Germinal center (tissue), 1 donor: ENCODE data around the gene COPE.
"Not testable (repeated sequence)": the region's sequence is repeated elsewhere in the genome, so short reads cannot be mapped to it uniquely, and the experiment has no call there.

Experiments
- DNase-seq: peaks from one replicate; pipeline ENCODE4 v3.0.0; 2012; ENCODE audit warnings: mixed read lengths, low spot score

Gene COPE

DNA sequence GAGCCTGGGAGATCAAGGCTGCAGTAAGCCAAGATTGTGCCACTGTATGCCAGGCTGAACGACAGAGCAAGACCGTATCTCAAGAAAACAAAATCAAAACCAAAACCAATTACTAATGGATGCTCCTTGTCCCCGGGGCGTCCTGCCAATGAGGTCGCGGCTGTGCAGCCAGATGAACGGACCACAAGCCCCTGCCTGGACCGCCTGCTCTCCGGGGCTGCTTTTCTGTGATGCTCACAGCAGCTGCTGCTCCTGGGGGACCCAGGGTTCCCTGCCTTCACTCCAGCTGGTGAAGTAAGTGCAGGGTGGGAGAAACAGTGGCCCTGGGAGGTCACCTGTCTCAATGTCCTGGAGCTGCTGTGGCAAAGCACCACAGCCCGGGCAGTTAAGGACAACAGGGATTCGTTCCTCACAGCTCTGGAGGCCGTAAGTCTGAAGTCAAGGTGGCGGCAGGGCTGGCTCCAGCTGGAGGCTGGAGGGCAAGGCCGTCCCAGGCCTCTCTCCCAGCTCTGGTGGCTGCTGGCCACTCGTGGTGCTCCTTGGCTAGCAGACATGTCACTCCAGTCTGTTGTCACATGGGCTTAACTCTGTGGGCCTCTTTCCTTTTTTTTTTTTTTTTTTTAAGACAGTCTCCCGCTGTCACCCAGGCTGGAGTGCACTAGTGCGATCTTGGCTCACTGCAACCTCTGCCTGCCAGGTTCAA is 10.1 kb downstream of the COPE start:
- no peak for DNase-seq

DNA sequence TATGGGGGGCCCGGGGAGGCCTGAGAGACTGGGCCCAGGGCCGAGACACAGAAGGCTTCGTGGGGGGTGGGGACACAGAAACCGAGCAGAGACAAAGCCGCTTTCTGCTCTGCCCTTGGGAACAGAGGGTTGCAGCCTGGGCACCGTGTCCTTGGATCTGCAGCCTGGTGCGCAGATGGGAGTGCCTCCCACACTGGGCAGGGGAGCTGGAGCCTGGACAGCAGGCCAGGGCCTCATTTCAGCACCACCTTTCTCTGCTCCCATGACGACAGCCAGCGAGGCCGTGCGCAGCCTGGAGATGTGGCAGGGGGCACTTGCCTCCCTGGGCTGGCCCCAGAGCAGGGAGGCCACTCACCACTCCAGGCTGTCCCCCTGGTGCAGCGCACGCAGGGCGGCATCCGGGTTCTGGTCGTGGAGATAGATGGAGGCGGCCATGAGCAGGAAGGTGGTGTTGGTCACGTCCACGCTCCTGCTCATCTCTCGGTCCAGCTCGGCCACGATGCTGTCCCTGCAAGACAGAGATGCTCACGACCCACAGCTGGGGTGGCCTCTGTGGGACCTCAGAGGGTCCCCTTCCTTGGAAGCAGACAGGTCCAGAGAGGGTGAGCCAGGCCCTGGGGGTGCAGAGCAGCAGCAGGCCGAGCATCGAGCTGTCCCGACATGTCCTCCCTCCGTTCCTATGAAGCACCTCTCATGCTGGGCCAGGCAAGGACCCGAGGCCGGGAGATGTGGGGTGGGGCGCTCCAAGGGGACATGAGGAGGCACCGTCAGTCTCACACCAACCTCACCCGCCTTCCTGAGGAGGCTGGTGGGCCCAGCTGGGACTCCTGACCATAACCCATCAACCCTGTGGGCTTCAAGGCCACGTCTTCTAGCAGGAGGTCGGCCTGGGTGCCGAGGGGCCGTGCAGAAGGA is 12.3 kb downstream of the COPE start:
- no peak for DNase-seq

DNA sequence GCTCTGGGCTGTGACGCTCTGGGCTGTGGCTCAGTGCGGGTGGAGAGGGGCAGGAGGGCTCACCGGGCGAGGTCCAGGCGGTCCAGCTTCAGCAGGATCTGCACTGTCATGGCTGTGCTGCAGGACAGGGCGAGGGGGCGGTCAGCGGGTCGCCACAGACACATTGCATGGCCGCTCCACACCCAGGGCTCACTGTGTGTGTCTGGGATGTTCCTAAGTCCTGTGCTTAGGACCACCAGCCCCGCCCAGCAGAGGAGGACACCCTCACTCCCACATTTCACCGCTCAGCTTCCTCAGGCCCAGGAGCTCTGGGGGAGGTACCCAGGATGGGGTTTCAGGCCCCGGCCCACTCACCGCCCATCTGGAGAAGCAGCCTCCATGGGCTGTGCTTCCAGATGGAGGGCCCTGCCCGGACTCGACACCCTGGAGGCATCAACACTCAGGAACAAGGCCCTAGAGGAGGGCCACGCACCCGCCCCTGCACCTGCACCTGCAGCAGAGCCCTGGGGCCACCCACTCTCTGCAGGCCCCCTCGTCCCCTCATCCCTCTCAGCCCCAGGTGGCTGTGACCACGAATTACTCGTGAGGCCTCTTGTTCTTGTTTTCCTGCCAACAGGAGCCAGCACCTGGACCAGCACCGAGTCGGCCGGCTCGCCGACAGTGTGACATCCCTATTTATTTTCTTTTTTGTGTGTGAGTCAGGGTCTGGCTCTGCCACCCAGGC is 13.5 kb downstream of the COPE start:
- no peak for DNase-seq

DNA sequence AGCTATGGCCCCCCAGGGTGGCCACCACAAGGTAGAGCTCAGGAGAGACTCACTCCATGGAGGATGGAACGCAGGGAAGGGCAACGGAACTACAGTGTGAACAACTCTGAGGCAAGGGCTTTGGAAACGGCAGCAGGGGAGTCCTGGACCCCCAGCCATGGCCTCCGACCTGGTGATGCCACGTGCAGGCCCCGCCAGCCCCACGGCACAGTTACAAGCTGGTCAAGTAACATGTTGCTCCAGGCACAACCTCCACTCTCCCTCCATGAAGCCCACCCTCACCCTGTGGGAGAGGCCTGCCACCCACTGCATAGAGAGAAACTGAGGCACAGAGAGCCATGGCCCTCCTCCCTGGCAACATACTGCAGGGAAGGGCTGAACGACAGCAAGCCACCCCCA is 14.1 kb downstream of the COPE start:
- DNase-seq = no peak

DNA sequence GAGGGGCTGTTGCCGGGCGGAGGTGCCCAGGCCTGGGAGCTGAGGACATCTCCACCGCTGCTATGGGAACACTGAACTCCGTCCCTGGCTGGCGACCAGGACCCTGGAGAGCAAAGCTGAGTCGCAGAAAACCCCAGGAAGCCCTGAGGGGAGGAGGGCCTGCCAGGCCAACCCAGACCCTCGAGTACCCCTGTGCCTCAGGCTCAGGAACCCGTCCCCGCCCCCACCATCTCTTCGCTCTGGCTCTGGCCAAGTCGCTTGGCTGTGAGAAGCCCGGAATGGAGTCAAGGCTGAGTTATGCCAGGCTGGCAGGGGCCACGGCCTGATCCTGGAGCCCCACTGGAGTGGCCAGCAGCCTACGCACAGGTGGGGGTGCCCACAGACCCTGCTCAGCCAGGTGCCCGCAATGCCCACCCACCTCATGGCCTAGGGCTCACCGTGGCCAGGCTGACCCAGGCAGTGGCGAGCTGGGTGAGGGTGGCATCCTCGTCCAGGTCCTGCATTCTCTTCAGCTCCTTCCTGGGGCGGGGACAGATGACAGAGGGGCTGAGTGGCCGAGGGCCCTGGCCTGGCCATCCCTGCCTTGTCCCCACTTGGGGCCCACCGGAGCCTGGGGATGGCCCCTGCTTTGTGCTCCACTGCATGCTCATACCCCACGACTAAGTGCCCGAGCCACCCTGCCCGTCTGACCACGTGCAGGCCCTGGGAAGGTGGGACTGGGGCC is 14.7 kb downstream of the COPE start:
- DNase-seq = no peak

DNA sequence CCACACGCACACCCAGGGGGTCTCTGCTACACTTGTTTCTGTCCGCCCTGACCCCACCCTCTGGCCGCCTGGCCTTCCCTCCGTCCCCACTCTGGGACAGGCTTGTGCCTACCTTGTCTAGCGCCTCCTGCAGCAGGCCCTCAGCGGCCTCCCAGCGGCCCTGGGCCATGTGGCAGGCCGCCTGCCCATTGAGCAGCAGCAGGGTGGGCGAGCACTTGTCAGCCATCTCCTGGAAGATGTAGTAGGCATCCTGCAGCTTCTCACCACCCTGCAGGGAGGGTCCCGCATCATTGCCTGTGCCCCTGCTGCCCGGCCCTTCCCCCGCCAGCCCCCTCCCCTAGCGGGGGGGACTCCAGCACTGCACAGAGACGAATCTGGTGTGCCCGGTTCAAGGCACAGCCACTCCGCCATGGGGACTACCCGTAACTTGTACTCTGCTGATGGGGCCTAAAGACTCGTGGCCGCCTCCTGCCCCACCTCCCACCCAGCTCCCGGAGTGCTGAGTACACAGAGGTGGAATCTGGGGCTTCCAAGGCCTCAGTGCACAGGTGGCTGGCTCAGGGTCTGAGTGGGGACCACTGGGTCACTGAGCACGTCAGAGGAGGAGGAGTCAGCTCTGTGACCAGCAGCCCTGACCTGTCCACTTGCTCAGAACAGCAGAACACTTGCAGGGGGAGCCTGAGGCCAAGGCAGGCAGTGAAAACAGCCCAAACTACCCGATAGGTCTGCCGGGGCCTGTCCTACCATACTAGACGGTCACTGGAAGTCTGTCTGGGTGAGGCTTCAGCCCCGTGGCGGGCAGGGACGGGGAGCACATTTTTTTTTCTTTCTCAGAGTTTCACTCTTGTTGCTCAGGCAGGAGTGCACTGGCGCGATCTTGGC is 15.8 kb downstream of the COPE start:
- no peak for DNase-seq

DNA sequence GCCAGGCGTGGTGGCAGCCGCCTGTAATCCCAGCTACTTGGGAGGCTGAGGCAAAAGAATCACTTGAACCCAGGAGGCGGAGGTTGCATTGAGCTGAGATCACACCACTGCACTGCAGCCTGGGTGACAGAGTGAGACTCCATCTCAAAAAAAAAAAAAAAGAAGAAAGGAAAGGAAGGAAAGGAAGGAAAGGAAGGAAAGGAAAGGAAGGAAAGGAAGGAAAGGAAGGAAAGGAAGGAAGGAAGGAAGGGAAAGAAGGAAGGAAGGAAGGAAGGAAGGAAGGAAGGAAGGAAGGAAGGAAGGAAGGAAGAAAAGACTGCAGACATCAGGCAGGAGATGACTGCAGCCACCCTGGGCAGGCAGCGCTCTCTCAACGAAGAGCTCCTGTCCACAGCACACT is 16.7 kb downstream of the COPE start:
- DNase-seq = not testable (repeated sequence)

DNA sequence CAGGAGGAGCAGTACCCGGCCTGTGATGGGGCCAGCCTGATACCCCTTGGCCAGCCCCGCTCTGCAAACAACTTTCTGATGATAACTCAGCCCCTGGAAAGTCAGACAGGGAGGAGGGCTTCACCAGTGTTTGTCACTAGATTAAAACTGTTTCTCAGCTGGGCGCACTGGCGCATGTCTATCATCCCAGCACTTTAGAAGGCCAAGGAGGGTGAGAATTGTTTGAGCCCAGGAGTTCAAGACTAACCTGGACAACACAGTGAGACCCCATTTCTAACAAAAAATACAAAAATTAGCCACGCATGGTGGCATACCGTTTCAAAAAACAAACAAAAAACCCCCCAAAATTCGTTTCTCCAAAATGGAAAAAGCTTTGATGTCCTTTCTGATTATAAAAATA is 17.7 kb downstream of the COPE start:
- no peak for DNase-seq

DNA sequence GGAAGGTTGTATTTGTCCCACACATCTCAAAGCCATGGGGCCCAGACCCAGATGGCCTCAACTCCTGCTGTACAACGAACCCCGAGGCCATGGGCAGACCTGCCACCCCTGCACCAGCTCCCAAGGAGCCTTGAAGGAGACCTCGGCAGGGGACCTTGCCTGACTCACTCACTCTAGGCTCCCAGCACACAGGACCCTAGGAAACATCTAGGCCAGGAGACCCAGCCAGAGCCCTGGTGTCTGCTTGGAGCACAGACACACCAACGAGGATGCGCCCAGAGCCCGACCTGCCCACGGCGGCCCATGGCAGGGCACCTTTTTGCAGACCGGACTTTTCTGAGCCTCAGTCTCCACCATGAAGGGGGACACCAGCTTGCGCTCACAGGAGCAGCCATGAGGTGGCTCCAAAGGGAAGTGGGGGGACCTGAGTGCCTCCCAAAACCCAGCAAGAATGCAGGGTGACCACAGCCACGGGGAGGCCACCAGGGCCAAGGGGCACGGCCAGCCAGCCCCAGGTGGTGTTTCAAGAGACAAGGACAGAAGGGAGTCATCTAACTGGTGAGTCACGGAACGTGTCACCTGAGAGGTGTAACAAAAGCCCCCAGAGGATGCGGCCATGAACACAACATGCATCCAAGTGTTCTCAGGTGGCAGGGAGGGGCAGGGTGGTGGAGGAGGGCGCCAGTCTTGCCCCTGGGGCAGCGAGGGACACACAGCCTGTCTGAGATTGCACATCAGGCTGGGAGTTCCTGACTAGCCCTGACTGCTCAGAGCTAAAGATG is 18.3 kb downstream of the COPE start:
- no peak for DNase-seq

DNA sequence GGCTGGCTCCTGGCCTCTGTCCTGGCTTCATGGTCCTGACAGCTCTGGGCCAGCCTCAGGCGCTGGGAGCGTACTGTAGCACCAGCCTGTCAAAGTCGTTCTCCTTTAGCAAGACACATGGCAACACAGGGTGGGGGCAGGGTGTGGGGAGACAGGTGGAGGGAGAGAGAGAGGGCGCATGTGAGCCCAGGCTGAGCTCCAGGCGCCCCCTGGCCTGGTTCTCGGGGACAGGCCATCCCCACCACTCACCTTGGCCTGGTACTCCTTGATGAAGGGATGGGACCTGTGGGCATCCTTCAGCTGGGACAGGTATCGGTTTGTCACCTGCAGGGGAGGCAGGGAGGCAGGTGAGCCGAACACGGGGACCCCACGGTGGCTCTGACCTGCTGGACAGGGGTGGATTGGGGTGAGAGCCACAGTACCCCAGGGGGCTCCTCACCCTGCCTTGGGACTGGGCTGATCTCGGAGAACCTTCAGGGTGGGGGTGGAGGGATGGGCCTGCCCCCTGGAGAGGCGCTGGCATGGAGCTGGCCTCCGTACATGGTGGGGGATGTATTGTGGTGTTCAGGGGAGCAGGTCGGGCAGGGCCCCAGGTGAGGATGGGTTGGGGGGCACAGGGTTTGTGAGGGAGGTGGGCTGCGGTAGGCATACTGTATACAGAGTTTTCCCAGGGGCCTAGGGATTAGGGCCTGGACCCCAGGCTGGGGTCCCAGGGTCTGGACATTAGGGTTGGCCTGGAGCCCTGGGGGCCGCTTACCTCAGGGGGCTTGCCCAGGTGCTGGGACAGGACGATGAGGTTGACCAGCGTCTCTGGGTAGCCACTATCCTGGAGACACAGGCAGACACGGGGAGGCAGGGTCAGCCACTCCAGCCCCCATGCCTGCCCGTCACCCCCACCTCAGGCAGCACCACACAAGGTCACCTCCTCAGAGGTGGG is 19.3 kb downstream of the COPE start:
- DNase-seq = no peak

DNA sequence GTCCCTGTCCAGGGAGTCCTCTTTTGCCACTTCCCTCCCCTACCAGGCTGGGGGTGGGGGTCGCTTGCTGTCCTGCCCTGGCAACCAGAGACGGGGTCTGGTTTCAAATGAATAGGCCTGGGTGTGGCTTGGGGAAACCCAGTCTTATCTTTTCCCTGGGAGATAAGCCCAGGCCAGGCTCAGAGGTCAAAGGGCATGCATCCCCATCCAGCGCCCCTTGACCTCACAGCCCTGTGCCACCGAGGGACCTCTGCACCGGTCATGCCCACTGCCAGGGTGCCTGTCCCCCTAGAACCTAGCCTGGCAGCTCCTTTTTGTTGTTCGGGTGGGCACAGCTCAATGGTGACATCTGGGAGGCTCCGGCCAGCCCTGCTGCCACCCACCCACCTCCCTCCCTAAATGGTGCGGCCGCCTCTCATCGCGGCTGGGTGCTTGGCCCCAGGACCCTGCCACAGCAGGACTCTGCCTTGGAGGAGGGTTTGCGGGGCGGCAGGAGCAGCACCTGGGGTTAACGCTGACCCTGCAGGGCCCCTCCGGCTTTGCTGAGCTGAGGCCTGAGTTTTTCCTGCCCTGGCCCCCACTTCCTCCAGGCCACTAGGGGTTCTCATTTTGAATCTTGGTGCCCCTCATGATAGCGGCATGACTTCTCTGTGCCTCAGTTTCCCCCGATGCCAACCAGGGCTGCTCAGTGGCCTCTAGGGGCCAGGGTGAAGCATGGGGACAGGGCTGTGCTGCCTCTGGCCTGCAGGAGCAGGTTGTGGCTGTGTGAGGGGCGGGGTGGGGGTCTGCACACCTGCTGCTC is 20.4 kb downstream of the COPE start:
- no peak for DNase-seq

DNA sequence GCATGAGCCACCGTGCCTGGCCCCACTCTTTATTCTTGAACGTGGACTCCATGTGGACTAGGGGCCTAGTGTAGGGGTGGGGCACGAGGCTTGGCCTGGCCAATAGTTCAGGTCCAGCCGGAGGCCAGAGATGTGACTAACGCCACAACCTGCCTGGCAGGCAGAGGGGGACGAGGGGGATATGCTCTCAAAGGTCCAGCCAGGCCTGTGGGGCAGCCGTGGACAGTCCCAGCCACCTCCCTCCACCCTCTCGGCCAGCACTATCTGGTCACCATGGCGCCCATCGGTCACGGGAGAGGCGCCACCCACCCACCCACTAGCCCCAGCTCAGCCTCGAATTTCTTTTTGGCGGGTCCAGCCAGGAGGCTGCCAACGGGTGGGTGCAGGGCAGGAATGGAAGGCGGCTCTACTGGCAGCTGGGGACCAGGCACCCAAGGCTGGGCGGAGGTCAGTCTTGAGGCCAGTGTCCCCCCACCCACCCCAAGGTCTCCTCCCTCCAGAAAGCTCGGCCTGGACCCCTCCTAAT is 21.0 kb downstream of the COPE start:
- DNase-seq = no peak

DNA sequence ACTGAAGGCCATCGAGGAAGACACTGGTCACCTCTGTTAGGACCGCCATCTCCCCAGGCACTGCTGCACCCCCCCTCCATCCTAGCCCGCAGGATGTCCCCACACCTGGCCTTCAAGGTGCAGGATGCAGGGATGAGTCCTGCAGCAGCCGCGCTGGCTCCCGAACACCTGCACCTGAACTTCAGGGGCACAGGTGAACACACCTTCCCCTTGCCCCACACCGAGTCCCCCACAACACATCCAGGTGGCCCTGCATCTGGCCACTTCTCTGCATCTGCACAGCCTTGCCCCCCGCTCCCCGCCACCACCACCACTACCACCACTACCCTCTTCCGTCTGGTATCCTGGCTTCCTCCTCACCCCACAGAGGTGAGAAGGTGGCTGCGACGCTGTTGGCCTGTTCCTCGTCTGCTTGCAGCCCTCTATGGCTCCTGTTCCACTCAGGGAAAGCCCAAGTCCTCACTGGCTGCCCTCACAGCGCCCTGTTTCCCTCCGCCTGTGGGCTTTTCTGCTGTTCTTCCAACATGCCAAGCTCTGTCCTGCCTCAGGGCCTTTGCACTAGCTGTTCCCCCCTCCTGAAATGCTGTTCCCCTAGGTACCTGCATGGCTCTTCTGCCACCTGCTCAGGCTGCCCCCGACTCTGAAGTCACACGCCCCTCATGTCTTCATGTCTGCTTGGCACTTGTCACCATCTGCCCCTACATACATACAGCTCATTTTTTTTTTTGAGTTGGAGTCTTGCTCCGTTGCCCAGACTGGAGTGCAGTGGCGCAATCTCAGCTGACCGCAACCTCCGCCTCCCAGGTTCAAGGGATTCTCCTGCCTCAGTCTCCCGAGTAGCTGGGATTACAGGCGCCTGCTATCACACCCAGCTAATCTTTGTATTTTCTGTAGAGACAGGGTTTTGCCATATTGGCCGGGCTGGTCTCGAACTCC is 21.8 kb downstream of the COPE start:
- DNase-seq = no peak

DNA sequence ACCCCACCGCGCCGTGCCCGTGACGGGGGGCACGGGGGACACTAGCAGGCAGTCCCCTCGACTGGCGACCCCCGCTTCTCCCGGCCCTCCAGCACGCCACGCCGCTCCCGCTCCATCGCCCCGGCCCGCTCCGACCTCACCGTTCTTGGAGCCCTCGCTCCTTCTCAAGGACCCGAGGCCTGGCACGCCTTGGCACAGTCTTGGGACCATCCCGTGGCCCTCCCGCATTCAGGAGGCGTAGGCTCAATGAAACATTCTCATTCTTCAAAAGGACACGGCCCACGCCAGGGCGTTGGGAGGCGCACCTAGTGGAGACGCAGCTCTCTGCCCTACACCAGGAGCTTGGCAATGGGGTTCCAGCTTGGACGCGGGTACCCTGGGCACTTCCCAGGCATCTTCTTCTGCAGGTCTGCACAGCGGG is 22.8 kb downstream of the COPE start:
- DNase-seq = peak; percentile 28

DNA sequence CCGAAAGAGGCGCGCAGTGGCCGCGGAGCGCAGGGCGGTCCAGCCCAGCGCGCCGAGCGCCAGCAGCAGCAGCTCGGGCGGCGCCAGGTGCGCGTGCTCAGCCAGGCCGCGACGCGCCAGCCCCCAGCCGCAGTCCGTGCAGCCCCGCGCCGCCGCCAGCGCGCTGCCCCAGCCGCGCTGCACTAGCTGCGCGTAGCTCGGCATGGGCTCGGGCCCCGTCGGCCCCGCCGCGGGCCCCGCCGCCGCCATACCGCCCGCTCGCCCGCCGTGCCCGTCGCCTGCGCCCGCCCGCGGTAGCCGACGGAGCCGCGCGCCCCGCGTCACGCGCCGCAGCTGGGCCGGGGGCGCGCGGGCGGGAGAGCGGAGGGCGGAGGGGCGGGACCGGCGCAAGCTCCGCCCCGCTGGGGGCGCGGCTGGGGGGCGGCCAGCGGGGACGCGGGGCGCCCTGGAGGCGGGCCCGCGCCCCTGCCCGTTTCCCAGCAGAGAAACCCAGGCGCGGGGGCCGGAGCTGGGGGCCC is 23.3 kb downstream of the COPE start, which contains the start of gene CERS1:
CERS1 (minus strand) TSS at position 335 of the 518 bp plus-strand sequence; CDS start at position 249, 86 bp downstream.
- DNase-seq = peak; percentile 61

DNA sequence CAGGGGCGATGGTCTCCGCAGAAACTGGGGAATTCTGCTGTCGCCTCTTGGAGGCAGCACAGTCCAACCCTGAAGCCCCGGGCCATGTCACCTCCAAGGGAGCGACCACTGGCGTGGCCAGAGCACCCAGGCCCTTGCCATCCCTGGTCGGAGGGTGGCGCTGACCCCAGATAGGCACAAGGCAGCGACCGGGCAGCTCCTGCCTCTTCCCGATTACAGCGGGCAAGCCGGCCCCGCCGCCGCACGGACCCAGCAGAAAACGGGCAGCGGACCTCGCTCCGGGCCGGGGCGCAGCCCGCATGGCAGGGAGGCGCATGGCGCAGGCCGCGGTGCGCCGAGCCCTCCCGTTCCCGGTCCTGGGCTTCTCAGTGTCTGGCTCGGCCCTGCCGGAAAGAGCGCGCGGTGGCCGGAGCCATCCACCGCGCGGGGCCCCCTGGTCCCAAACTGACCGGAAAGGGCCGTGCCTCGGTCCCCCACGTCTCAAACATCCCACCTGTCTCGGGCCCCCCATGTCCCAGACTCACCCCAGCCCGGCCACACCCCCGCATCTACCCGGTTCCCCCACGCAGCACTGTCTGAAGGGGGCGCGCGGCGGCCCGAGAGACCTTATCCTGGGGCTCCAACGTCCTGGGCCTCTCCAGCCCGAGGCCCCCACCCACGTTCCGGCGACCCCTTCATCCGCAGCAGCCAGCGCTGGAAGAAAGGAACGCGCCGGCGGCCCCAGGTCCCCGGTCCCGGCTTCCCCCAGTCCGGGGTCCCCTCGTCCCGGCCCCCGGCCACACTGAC is 24.0 kb downstream of the COPE start:
- DNase-seq = peak; percentile 35
